Stimulated activated CD4-positive, alpha-beta T cell treated with anti-CD3 and anti-CD28 coated beads, Interleukin-4, amount 100 ng/mL, for 48 hours (primary cell): ENCODE data around the gene ITGA11.

Experiments used
- DNase-seq, 2 donors: peaks; one replicate each; pipeline ENCODE4 v3.0.0-alpha.2; 2020; ENCODE audit warnings: low read depth in 2 of 2

ITGA11 gene

GRCh38 chr15:68328964-68329363 lies 103.0 kb downstream of the ITGA11 start:
- no peak for DNase-seq

- DNase-seq, result no peak
Measured at GRCh38 chr15:68328443-68328842, 103.5 kb downstream of the ITGA11 start.

- DNase-seq, result no peak
Measured at GRCh38 chr15:68326711-68327354, 105.1 kb downstream of the ITGA11 start.

GRCh38 chr15:68325726-68326125 lies 106.2 kb downstream of the ITGA11 start:
- DNase-seq, result no peak

GRCh38 chr15:68322796-68323195 lies 109.2 kb downstream of the ITGA11 start:
- DNase-seq, result no peak

GRCh38 chr15:68321229-68321628 lies 110.7 kb downstream of the ITGA11 start:
- no peak for DNase-seq

GRCh38 chr15:68319997-68320396 lies 112.0 kb downstream of the ITGA11 start:
- no peak for DNase-seq

GRCh38 chr15:68318931-68319909 lies 112.7 kb downstream of the ITGA11 start:
- no peak for DNase-seq

- DNase-seq, result no peak
Measured at GRCh38 chr15:68318008-68318835, 113.7 kb downstream of the ITGA11 start.

GRCh38 chr15:68317281-68318007 lies 114.5 kb downstream of the ITGA11 start:
- DNase-seq, result no peak

- DNase-seq, result no peak
Measured at GRCh38 chr15:68316061-68316804, 115.7 kb downstream of the ITGA11 start.

GRCh38 chr15:68315495-68316031 lies 116.4 kb downstream of the ITGA11 start:
- DNase-seq, result no peak

GRCh38 chr15:68315035-68315434 lies 116.9 kb downstream of the ITGA11 start:
- no peak for DNase-seq

GRCh38 chr15:68314563-68314962 lies 117.4 kb downstream of the ITGA11 start:
- DNase-seq, result no peak

- DNase-seq, result no peak
Measured at GRCh38 chr15:68313501-68314410, 118.2 kb downstream of the ITGA11 start.

GRCh38 chr15:68312701-68313204 lies 119.2 kb downstream of the ITGA11 start:
- DNase-seq, result no peak

- no peak for DNase-seq
Measured at GRCh38 chr15:68311859-68312557, 120.0 kb downstream of the ITGA11 start.

- DNase-seq, result no peak
Measured at GRCh38 chr15:68311464-68311835, 120.5 kb downstream of the ITGA11 start.
